ENCODE measurements around the gene SLC25A22.

The SLC25A22 gene

DNA sequence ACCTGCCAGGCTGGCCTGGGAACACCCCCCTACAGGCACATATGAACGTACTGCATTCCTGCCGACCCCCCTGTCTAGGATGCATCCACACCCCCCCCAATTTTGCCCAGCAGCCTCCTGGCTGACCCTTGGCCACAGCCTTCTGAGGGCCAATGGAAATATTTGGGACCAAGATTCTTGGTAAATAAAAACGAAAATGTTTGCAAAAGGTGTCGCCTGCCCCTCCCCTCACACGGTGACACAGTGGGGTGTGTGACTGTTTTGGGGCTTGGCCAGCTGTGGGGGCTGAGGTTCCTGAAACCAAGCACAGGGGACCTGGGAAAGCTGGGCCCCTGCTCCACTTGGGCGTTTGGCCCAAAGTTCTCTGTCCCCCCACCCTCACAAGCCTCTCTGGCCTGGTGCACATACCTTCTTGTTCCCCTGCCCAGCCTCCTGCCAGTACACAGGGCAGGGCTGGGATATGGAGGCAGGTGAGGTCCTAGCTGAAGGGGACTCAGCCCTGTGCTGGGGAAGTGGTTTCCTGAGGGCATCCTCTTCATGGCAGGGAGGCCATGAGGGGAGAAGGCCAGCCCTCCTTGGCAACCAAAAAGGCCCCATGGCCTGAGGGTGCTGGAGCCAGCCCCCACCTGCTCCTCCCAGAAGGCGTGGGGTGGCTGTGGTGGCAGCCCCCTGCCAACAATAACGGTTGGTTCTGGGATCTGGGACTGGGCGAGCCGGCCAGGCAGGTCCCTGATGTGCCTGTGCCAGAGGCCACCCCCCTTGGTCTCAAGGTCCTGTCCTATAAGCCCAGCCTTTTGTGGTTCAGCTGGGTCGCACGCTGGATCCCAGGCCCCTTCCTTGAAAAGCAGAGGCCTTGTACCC lies 27.5 kb upstream of the SLC25A22 start:
- TF ChIP-seq, protein P1, sequence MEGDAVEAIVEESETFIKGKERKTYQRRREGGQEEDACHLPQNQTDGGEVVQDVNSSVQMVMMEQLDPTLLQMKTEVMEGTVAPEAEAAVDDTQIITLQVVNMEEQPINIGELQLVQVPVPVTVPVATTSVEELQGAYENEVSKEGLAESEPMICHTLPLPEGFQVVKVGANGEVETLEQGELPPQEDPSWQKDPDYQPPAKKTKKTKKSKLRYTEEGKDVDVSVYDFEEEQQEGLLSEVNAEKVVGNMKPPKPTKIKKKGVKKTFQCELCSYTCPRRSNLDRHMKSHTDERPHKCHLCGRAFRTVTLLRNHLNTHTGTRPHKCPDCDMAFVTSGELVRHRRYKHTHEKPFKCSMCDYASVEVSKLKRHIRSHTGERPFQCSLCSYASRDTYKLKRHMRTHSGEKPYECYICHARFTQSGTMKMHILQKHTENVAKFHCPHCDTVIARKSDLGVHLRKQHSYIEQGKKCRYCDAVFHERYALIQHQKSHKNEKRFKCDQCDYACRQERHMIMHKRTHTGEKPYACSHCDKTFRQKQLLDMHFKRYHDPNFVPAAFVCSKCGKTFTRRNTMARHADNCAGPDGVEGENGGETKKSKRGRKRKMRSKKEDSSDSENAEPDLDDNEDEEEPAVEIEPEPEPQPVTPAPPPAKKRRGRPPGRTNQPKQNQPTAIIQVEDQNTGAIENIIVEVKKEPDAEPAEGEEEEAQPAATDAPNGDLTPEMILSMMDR (IDR thresholded peaks at IDR 0.05; ENCODE audit: insufficient read depth, low read depth, low read length, missing control alignments), result no peak
- H3K4me3 ChIP-seq (ENCODE audit: low read length), result no peak overlapping the region
- no peak for DNase-seq (ENCODE audit: low read depth)

DNA sequence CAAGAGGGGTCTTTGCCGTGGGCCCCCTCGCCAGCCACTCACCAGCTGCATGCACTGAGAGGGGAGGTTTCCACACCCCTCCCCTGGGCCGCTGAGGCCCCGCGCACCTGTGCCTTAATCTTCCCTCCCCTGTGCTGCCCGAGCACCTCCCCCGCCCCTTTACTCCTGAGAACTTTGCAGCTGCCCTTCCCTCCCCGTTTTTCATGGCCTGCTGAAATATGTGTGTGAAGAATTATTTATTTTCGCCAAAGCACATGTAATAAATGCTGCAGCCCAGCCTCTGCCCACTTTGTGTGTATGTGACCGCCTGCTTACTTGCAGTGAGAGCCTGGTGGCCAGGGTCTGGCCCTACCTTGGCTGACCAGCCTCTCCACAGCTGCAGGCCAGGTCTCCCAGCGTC lies 26.9 kb upstream of the SLC25A22 start:
- H3K4me3 ChIP-seq (ENCODE audit: low read length), result no peak overlapping the region
- no peak for DNase-seq (ENCODE audit: low read depth)
- TF ChIP-seq, protein P1 (IDR thresholded peaks at IDR 0.05; ENCODE audit: insufficient read depth, low read depth, low read length, missing control alignments), result no peak

DNA sequence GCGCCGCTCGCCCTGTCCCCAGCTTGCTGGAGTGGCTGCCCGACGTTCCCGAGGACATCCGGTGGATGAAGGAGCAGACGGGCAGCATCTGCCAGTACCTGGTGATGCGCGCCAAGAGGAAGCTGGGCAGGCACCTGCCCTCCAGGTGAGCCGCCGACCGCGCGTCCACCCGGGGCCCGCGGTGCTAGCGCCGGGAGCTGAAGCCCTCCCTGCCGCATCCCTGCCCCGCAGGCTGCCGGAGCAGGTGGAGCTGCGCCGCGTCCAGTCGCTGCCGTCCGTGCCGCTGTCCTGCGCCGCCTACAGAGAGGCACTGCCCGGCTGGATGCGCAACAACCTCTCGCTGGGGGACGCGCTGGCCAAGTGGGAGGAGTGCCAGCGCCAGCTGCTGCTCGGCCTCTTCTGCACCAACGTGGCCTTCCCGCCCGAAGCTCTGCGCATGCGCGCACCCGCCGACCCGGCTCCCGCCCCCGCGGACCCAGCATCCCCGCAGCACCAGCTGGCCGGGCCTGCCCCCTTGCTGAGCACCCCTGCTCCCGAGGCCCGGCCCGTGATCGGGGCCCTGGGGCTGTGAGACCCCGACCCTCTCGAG lies 26.3 kb upstream of the SLC25A22 start:
- TF ChIP-seq, protein P1 (IDR thresholded peaks at IDR 0.05; ENCODE audit: insufficient read depth, low read depth, low read length, missing control alignments), result no peak
- no peak for DNase-seq (ENCODE audit: low read depth)
- no peak overlapping the region for H3K4me3 ChIP-seq (ENCODE audit: low read length)

DNA sequence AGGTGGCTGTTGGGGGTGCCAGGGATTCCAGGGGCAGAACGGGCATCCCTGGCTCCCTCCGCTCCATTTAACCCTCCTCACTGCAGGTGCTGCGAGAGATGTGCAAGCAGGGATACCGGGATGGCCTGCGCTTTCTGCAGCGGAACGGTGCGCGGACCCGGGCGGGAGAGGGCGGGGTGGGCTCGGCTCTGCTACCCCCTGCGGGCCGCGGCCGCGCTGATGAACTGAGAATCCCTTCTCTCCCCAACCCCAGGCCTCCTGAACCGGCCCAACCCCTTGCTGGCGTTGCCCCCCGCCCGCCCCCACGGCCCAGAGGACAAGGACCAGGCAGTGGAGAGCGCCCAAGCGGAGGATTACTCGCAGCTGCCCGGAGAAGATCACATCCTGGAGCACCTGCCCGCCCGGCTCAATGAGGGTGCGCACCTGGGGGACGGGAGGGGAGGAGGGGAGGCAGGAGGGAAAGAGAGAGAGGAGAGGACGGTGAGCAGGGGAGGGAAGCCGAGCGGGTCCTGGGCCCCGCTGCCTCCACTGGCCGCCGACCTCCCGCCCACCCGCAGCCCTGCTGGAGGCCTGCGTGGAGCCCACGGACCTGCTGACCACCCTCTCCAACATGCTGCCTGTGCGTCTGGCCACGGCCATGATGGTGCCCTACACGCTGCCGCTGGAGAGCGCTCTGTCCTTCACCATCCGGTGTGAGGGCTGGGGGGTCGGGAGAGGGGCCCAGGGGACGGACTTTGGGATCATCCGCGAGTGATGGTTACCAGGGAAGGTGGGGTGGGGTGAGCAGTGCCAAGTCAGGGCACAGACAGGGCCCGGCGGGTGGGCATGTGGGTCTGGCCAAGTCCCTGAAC lies 25.6 kb upstream of the SLC25A22 start:
- DNase-seq (ENCODE audit: low read depth), result no peak
- no peak overlapping the region for H3K4me3 ChIP-seq (ENCODE audit: low read length)
- TF ChIP-seq, protein P1 (IDR thresholded peaks at IDR 0.05; ENCODE audit: insufficient read depth, low read depth, low read length, missing control alignments), result no peak

DNA sequence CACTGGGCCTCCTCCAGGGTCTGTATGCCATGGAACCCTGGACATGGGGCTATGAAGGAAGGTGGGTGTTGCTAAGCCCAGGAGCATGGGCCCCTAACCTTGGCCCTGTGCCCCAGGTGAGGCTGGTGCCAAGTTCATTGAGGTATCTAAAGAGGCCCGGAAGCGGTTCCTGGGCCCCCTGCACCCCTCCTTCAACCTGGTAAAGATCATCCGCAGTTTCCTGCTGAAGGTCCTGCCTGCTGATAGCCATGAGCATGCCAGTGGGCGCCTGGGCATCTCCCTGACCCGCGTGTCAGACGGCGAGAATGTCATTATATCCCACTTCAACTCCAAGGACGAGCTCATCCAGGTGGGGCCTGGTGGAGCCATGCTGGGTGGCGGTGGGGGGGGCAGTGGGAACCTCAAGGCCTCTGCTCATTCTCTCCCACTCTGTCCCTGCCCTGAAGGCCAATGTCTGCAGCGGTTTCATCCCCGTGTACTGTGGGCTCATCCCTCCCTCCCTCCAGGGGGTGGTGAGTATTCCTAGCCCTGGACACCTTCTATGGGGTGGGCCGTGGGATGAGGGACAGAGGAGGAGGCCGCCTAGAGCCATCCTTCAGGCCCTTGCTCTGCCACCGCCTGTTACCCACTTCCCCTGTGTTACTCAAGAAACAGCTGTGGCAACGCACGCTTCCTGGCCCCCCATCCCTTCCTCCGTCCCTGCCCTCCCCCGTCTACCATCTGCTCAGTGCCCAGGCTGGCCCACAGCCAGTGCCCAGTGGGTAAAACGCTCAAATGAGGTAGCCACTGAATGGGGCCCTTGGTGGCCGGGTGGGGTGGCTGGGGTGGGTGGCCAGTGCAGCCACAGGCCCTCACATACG lies 23.7 kb upstream of the SLC25A22 start:
- no peak for DNase-seq (ENCODE audit: low read depth)
- H3K4me3 ChIP-seq (ENCODE audit: low read length), result no peak overlapping the region
- TF ChIP-seq, protein P1 (IDR thresholded peaks at IDR 0.05; ENCODE audit: insufficient read depth, low read depth, low read length, missing control alignments), result no peak
